Superior temporal gyrus (tissue), 1 donor: ENCODE measurements around the gene C2CD4C.
"Not testable (repeated sequence)": the region's sequence is repeated elsewhere in the genome, so short reads cannot be mapped to it uniquely, and the experiment has no call there.

Source experiments
- DNase-seq: peaks from one replicate; pipeline ENCODE4 v3.0.0-alpha.2; 2016; ENCODE audit errors: extremely low spot score

The C2CD4C gene

DNA sequence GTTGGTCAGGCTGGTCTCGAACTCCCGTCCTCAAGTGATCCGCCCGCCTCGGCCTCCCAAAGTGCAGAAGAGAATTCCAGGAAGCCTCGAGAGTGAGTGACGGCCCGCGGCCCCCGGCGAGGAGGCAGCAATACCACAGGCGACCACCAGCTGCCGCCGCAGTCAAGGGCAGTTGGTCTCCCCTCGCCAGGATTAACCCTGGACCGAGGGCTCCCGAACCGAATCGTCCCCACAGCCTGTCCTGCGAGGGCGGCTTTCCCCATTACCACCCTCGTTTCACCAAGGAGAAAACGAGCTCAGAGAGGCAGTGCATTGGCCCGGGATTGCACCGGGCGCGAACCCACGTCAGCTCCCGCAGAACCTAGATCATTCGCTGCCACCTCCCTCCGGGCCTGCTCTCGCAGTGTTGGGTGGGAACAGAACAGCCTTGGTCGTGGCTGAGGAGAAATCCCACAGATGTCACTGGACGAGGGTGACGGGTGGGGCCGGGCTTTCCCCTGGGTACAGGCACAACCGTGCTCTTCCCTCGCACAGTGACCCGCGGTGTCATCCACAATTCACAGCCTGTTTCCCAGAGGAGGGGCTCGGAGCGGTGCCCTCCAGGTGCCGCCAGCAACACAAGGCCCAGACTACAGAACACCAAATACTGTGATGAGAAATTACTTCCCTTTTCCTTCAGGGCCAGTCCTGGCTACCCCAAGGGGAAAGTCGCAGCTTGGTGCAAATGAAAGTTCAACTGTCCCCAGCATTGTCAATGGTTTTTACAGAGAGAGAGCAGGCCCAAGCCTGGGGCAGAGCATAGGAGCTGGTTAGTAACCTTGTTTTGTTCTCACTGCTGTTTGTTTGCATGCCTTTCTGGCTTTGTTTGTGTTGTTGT is 24.8 kb downstream of the C2CD4C start:
- no peak for DNase-seq

DNA sequence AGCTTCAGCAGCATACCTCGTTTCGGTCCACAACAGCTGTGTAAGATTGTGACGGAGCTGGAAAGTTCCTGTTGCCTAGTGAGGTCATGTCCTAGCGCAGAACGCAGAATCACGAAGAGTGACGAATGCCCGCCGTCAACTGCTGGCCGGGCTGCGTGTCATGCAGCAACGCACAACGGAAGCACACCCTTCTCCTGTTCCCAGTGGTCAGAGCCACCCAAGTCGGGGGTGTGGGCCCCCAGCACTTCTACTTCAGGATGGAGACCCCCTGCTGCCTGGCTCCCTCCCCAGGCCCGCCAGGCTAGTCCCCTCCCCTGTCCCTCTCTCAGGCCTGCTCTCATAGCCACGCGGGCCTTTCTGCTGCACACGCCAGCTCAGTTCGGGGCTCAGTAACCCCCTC is 25.9 kb downstream of the C2CD4C start:
- DNase-seq: no peak

DNA sequence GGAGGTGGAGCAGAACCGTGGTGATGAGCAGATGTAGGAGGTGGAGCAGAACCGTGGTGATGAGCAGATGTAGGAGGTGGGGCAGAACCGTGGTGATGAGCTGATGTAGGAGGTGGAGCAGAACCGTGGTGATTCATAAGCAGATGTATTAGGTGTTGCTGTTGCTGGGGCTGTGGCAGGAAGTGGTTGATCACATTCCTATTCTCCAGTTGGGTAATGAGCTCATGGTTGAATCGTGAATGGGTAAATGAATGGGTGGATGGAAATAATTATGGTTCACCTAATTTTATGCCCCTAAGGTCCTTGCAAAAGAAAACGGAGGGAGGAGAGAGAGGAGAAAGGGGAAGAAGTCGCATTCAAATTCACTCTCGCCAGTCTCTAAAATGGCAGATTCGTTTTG is 26.4 kb downstream of the C2CD4C start:
- DNase-seq: not testable (repeated sequence)

DNA sequence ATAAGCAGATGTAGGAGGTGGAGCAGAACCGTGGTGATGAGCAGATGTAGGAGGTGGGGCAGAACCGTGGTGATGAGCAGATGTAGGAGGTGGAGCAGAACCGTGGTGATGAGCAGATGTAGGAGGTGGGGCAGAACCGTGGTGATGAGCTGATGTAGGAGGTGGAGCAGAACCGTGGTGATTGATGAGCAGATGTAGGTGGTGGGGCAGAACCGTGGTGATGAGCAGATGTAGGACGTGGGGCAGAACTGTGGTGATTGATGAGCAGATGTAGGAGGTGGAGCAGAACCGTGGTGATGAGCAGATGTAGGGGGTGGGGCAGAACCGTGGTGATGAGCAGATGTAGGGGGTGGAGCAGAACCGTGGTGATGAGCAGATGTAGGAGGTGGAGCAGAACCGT is 27.0 kb downstream of the C2CD4C start:
- not testable (repeated sequence) for DNase-seq

DNA sequence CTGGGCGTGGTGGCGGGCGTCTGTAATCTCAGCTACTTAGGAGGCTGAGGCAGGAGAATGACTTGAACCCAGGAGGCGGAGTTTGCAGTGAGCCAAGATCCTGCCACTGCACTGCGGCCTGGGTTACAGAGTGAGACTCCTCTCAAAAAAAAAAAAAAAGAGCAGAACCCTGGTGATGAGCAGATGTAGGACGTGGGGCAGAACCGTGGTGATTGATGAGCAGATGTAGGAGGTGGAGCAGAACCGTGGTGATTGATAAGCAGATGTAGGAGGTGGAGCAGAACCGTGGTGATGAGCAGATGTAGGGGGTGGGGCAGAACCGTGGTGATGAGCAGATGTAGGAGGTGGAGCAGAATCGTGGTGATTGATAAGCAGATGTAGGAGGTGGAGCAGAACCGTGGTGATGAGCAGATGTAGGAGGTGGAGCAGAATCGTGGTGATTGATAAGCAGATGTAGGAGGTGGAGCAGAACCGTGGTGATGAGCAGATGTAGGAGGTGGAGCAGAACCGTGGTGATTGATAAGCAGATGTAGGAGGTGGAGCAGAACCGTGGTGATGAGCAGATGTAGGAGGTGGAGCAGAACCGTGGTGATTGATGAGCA is 28.2 kb downstream of the C2CD4C start:
- not testable (repeated sequence) for DNase-seq

DNA sequence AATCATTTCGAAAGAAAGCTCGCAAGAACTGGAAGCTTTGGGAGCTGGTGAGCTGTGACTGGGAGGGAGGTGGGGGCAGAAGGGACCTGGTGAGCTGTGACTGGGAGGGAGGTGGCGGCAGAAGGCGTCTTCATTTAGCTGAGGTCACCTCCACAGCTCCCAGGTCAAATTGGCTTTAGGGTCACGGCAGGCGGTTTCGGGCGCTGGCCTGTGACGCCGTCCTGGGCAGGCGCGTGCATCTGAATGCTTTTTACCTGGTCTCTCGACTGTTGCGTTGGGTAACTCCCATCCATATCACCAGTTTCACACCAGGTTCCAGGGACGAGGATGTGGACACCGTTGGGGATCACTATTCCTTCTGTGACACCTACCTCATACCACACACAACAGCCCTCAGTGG is 29.2 kb downstream of the C2CD4C start:
- DNase-seq: no peak

DNA sequence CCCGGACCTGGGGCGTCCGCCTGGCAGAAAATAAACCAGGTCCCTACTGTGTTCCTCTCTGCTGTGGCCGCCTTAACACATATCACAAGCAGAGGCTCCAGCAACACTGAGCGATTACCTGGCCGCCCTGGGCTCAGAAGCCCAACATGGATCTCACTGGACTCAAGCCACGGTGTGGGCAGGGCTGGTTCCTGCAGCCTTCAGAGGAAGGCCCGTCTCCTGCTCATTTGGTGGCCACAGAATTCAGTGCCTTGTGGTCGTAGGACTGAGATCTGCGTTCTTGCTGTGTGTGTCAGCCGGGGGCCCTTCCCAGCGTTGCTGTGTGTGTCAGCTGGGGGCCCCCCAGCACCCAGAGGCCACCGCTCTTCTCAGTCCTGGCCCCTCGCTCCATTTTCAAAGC is 30.2 kb downstream of the C2CD4C start:
- DNase-seq: no peak

DNA sequence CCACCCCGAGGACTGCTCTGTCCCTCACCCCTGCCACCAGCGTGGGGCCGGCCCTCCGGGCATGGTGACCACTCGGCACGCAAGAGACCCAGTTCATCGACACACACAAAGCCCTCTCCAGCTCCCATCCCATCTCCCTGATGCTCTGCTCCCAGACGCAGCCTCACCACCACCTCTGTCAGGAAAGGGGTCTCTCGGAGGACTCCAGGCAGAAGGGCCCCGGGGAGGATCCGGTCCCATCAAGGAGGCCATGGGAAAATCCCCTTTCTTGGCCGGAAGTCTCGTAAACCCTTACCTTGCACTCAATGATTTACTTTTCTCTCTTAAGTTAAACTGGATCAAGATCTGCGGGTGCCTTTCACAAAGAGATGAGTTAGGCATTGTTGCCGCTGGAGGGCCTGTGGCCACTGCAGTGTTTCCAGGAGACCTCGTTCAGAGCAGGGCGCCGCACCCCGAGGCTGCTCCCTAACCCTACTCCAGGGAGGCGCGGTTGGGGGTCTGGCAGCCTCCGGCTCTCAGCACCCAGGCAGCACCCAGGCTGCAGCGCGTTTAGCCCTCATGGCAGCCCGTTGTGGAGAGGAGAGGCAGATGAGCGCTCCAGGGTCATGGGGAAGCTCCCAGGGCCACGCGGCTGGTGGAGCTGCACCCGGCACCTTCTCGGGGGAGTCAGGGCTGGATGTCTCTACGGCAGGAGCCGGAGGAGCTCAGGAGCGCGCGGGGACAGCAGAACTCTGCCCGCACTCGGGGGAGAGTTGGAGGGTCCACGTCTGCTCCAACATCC is 31.0 kb downstream of the C2CD4C start:
- DNase-seq: no peak

DNA sequence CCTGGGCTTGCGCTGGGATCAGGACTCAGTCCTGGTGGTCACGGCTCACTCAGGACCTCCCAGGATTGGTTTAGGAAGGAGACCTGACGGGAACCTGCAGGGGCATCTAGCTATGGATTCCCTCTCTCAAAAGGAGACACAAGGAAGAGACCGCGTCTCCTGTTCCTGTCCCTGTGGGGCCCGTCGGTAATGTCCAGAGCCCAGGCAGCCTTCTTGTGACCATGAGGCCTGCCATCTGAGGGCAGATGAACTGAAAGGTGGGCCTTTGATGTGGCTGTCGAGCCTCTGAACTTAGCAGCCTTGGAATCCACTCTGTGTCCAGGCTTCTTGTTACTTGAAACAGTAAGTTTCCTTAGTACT is 32.9 kb downstream of the C2CD4C start:
- no peak for DNase-seq

DNA sequence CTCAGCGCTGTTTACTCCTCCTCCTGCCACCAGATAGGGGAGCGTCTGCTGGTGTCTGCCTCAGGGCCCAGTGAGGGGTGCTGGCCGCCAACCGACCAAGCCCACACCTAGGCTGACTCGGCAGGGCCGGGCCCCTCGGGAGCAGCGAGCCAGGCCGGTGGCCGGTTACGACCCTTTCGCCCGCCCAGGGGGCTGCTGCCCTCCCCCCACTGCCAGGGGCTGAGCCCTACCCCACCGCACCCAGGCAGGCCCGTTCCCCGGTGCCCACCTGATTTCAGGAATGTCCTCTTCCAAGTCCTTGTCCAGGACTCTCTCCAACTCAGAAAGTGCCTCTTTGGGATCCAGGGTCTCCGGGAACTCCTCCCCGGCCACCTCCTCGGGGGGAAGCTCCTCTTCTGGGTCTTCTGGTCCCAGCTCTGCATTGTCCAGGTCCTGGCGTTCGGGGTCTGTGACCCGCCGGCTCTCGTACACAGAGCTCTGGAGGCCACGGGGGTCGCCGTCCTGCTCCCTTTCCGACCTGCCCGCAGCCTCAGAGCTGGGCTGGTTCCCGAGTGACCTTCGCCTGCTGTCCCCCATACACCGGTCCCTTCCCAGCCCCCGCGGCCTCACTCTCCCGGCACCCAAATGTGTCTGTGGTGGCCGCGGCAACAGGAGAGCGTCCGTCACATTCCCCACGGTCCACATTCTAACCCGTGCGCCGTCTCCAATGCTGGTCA is 33.4 kb downstream of the C2CD4C start:
- no peak for DNase-seq

DNA sequence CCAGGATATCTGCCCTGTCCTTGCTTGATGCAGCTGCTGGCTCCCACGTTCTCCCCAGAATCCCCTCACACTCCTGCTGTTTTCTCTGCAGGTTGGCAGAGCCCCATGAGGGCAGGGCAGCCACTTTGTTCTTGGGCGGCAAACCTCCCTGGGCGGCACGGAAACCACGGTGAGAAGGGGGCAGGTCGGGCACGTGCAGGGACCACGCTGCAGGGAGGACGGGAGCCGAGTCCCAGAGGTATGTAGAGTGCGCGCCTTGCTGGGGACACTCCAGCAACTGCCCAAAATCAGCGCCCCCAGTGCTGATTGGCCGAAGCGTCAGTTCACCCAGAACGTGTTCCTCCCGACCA is 34.1 kb downstream of the C2CD4C start:
- no peak for DNase-seq

DNA sequence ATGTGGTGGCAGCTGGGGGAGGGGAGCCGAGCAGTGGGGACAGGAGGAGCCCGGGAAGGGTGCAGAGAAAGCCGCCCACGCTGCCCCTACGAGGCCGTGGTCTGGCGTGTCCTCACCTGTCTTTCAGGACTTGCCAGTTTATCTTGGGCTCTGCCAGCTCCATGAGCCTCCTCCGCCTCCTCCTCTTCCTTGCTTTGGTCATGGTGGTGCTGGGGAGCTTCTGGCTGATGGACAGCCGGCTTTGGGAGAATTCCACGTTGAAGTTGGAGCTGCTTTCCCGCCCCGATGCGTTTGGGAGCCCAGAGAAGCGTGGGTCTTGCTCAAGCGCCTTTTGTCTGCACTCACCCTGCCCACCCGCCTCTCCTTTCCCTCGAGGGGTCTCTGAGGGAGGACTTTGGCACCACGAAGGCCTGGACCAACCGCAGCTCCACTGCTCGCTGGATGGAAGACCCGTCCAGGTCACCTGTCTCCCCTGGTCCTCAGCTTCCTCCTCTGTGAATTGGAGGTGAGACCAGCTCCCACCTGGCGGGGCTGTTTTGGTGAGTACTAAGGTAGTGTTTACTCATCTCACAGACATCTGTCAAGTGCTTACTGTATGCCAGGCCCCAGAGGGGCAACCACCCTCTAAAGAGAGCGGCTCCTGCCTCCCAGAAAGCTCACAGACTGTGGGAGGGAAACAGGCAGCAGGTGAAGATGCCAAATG is 34.6 kb downstream of the C2CD4C start:
- DNase-seq: no peak

DNA sequence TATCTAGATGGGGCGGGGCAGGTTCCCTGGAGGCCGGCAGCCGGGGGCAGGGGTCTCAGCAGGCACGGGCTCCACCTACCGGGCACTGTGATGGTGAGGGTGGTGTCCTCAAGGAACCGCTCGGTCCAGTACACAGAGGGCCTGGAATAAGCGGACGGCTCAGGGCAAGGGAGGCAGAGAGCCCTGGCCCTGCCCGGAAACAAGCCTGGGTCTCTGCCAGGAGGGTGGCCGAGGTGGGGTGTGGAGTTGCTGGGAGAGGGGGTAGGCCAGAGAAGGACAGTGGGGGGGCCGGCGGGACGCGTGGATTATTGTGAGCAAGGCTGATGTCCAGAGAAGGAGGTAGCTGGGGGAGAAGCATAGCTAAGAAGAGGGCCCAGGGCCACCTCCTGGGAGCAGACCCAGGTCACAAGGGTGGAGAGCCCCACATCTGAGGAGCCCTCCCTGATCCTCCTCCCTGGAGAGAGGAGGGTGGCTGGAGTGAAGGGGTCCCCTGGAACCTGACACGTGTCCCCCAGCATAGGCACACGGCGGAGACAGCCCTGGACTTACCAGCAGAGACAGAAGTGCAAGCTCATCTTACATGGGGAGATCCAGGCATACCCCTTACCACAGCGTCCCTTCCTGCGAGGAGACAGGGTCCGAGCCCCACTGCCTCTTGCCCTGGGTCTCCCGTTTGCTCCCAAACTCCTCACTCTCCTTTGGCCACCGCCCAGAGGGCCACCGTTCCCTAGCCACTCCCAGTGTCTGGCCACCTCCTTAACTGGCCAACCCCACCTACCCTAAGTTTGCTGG is 35.4 kb downstream of the C2CD4C start:
- DNase-seq: no peak

DNA sequence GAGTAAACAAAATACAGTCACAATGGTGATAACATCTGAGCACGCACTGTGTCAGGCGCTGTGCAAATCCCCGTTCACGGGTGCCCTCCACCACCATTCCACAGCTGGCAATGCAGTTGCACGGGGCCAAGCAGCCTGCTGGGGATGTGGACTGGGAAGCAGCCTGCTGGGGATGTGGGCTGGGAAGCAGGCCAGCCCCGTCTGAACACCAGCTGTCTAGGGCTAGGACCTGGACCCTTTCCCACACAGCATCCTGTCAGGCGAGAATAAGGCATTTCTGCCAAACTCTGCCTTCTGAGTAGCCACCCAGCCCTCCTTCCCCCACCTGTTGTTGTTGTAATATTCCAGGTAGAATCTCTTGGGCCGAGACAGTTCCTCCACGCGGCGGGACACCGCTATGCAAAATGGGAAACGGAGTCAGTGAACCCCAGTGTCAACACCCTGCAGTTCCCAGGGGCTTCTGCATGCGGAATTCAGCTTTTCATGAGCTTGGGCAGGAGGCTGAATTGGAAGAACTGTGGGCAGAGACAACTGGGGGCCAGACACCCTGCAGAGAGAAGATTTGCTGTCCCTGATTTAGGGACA is 36.5 kb downstream of the C2CD4C start:
- no peak for DNase-seq

DNA sequence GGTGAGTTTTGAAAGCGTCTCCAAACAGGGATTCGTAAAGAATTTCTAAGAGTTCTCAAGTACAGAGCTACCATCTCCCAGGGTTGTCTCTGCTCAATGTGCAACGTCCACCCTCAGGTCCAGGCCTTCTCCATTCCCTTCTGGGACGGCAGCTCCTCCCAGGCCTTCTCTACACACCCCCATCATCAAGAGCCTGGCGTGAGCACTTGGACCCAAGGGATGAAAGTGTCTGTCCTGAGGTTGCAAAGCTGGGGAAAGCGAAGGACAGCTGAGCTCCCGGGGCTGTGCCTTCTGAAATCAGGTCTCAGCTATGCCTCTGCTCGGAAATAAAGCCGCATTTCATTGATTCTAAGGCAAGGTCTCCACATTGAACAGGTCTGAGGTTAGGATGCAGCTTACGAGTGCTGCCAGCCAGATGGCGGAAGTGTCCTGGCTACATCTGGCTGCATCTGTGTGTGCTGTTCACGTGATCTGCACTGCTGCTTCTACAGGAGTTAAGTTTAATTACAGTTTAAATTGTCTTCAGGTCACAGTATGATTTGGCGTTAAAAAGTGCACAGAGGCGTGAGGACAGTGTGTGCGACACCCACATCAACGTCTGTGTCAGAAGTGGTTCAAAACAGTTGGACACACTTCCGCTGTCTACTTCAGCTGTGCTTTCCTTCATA is 37.3 kb downstream of the C2CD4C start:
- DNase-seq: no peak

DNA sequence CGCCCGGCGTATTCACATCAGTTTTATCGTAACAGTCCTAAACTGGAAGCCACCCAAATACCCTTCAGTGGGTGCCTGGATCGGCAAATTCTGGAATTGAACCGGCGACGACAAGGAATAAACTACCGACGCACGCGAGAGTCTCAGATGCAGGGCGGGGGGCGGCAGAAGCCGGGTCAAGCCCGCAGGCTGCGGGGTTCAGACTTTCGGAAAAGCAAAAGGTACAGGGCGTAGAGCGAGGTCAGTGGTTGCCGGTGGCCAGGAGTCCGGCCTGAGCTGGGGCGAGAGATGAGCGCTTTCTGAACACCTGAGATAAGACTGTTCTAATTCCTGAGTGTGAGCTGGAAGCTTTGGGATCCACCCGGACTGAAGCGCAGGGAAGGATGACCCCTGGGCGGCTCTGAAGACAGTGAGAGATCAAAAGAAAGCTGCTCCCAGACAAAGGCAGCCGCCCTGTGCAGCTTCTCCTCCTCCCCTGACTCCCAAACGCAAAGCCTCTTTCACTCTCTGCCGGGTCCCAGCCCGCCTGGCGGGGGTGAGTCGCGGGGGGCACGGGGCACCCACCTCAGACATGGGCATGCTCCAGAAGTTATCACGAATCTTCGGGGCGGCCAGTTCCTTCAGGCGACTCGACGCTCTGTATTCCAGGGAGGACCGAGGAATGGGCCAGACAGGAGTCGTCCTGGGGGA is 38.2 kb downstream of the C2CD4C start:
- DNase-seq: no peak

DNA sequence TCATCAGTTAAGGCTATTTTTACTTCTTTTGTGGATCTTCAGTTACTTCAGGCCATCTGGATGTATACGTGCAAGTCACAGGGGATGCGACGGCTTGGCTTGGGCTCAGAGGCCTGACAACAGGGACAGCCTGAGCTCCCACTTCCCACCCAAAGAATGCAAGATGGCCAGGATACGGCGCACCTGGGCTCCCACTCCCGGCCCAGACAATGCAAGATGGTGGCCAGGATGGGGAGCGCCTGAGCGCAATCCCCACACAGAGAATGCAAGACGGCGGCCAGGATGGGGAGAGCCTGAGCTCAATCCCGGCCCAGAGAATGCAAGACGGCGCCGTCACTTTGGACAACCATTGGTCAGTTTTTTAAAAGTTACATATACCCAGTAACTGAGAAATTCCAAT is 39.1 kb downstream of the C2CD4C start:
- DNase-seq: no peak

DNA sequence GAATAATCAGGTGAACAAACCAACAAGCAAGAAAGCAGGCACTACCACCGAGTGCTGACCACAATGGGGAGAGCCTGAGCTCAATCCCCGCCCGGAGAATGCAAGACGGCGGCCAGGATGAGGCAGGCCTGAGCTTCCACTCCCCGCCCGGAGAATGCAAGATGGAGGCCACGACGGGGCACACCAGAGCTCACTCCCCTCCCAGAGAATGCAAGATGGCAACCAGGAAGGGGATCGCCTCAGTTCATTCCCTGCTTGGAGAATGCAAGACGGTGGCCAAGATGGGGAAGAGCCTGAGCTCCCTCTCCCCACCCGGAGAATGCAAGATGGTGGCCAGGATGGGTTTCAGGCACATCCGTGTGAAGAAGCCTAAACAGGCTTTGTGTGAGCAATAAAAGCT is 39.7 kb downstream of the C2CD4C start:
- no peak for DNase-seq

DNA sequence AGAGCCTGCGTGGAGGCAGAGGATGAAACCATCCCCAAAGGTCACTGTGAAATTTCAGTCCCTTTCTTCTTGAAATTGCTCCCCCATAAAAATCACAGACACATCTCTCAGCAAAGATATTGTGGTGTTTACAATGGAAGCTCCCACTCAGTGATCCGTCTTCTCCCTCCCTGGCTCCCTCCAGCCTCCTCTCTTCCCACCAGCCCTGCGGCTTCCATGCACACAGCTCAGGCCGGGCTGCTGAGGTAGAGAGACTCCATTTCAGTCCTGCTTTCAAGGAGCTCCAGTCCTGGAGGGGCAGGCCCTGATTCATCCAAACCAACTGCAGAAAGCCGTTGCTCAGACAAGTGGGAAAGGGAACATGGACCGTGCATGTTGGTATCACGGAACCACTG is 40.3 kb downstream of the C2CD4C start:
- DNase-seq: no peak
